Heart left ventricle (tissue), 13 donors: Measurements from ENCODE around the gene MACO1.

Source experiments
- CTCF ChIP-seq, 12 donors: fragments of 200-600 bp; sonication (generic) in 4 of 12; IDR thresholded peaks; one replicate each; pipeline versions ENCODE4 v1.5.0 to v1.8.0; 2018 to 2022; ENCODE audit warnings: antibody characterized with exemption in 12 of 12, mild to moderate bottlenecking in 5 of 12
- POLR2A ChIP-seq, 2 donors: fragments of 450-650 bp; IDR thresholded peaks; one replicate each; pipeline ENCODE4 v1.6.1; 2017; ENCODE audit warnings: antibody characterized with exemption in 2 of 2, mild to moderate bottlenecking in 2 of 2, moderate library complexity in 2 of 2
- donor health status: ischemic (EF 13 %, LVEDD 7.1; RV severe dilation, severe dysfunction).
- donor health status: DM: no; HTN: yes; CAD: no.
- donor health status: DM: no; HTN: no; CAD: no.
- donor health status: ischemic (EF 25% LVEDD 6.9; RV normal size, moderate dysfunction).
- donor health status: ischemic (EF 25% LVEDD 5.7; RV mildly dilated, moderate dysfunction).
- donor health status: ischemic (EF 35%, LVEDD 5.7; RV mildly dilated, moderate dysfunction).
- donor health status: nonischemic (EF 11% LVEDD 7.7; RV severe dilation, severe dysfunction).
- donor health status: DM: yes; HTN: yes; CAD: no.
- donor health status: PGD.
- donor health status: ischemic (EF 29% LVEDD 5.4; RV normal size, mild dysfunction).
- donor health status: nonischemic (EF 23%, LVEDD 6.1; RV moderate dilation, normal function).

- no peak for TF ChIP-seq CTCF (IDR thresholded peaks at IDR 0.05)
- no peak for TF ChIP-seq POLR2A (IDR thresholded peaks at IDR 0.05)
Observed at GRCh38 chr1:25462732-25463131, 32.0 kb downstream of the MACO1 start.
